Chondrocyte (in vitro differentiated cells): ENCODE data around the gene WBP4. TPM values are rescaled to one million over a fixed set of nuclear protein-coding genes. Genes with fewer than 3 reads are reported as not detected.
"Not testable (repeated sequence)": the region's sequence is repeated elsewhere in the genome, so short reads cannot be mapped to it uniquely, and the experiment has no call there.

Experiments
- DNase-seq: peaks from one replicate; pipeline ENCODE4 v3.0.0; 2021; ENCODE audit warnings: mixed read lengths, low spot score
- H3K27ac Mint-ChIP-seq: one replicate; pipeline ENCODE4 v1.8.0; 2021; ENCODE audit warnings: mild to moderate bottlenecking, moderate library complexity, mixed read lengths; ENCODE audit not compliant: unreplicated experiment
- H3K27me3 Mint-ChIP-seq: 2 replicates; pipeline ENCODE4 v1.8.0; 2021; ENCODE audit warnings: low read depth, mixed read lengths
- H3K36me3 Mint-ChIP-seq: 2 replicates; pipeline ENCODE4 v1.8.0; 2021; ENCODE audit warnings: low read depth, mixed read lengths
- H3K4me1 Mint-ChIP-seq: 2 replicates; pipeline ENCODE4 v1.8.0; 2021; ENCODE audit warnings: low read depth, mild to moderate bottlenecking, mixed read lengths
- H3K4me3 Mint-ChIP-seq: one replicate; pipeline ENCODE4 v1.8.0; 2021; ENCODE audit warnings: mild to moderate bottlenecking, moderate library complexity, mixed read lengths; ENCODE audit not compliant: unreplicated experiment
- H3K9me3 Mint-ChIP-seq: 2 replicates; pipeline ENCODE4 v1.8.0; 2021; ENCODE audit warnings: low read depth, mixed read lengths
- total RNA-seq: library from RNA; stranded (reverse); gene quantifications from 3 replicates; pipeline ENCODE4 v1.2.1, GENCODE V29; 2021
- TF ChIP-seq, protein P1 (sequence below): fragments of 200-600 bp; sonication (generic); IDR thresholded peaks from 2 replicates; pipeline ENCODE4 v1.5.0; 2021; ENCODE audit warnings: antibody characterized with exemption, mild to moderate bottlenecking, moderate library complexity

WBP4 gene
- total RNA-seq, 1 donor from 2014 or later: 5.8 TPM

DNA sequence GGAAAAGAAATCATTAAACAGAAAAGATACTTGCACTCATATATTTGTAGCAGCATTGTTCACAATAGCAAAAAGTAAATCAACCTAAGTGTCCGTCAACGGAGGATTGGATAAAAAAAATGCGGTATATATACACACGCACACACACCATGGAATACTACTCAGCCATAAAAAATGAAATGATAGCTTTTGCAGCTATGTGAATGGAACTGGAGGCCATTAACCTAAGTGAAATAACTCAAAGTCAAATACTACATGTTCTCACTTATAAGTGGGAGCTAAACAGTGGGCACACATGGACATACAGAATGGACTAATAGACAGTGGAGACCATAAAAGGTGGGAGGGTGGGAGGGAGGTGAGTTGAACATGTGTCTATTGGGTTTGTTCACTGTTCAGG is 18.4 kb downstream of the WBP4 start:
- no peak for DNase-seq
- H3K4me3 Mint-ChIP-seq: no peak overlapping the region
- no peaks in the 10 kb centered on the region for H3K27me3 Mint-ChIP-seq
- H3K27ac Mint-ChIP-seq: no peak overlapping the region
- TF ChIP-seq, protein P1, sequence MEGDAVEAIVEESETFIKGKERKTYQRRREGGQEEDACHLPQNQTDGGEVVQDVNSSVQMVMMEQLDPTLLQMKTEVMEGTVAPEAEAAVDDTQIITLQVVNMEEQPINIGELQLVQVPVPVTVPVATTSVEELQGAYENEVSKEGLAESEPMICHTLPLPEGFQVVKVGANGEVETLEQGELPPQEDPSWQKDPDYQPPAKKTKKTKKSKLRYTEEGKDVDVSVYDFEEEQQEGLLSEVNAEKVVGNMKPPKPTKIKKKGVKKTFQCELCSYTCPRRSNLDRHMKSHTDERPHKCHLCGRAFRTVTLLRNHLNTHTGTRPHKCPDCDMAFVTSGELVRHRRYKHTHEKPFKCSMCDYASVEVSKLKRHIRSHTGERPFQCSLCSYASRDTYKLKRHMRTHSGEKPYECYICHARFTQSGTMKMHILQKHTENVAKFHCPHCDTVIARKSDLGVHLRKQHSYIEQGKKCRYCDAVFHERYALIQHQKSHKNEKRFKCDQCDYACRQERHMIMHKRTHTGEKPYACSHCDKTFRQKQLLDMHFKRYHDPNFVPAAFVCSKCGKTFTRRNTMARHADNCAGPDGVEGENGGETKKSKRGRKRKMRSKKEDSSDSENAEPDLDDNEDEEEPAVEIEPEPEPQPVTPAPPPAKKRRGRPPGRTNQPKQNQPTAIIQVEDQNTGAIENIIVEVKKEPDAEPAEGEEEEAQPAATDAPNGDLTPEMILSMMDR: no peak
- H3K36me3 Mint-ChIP-seq: peaks cover 37% of the 10 kb centered on the region
- no peaks in the 10 kb centered on the region for H3K9me3 Mint-ChIP-seq
- no peaks in the 10 kb centered on the region for H3K4me1 Mint-ChIP-seq

DNA sequence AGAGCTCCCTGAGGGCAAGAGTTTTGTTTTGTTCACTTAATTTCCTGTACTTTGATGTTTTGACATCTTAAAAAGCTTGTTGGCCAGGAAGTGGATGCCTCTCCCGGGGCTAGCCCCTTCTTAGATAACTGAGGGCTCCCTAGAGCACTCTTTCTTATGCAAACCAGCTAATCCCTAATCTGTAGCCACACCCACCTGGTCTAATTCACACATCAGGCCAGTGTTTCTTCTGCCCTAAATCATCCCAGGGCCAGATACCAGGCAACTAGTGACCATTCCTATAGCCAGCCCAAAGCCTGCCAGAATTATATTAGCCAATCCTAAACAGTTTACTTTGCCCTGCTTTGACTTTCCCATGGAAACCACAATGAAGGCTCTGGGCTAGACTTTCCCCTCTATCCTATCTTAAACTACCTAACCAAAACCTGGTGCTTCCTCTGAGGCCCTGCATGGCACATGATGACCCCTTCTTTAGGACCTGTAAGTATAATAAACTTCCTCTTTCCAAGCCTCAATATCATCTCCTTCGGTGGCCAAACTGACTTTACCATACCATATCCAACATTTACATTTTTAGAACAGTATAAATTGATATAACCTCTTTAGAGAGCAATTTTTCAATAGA is 24.8 kb downstream of the WBP4 start:
- no peaks in the 10 kb centered on the region for H3K4me1 Mint-ChIP-seq
- no peak for DNase-seq
- H3K9me3 Mint-ChIP-seq: no peaks in the 10 kb centered on the region
- peaks cover 9% of the 10 kb centered on the region for H3K36me3 Mint-ChIP-seq
- no peak overlapping the region for H3K27ac Mint-ChIP-seq
- H3K27me3 Mint-ChIP-seq: no peaks in the 10 kb centered on the region
- no peak overlapping the region for H3K4me3 Mint-ChIP-seq
- TF ChIP-seq, protein P1: no peak

DNA sequence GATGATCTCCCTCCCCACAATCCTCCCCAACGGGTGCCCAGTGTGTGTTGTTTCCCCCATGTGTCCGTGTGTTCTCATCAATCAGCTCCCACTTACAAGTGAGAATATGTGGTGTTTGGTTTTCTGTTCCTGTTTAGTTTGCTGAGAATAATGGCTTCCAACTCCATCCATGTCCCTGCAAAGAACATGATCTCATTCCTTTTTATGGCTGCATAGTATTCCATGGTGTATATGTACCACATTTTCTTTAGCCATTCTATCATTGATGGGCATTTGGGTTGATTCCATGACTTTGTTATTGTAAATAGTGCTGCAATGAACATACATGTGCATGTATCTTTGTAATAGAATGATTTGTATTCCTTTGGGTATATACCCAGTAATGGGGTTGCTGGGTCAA is 34.4 kb downstream of the WBP4 start:
- H3K4me1 Mint-ChIP-seq, H3K36me3 Mint-ChIP-seq, H3K27me3 Mint-ChIP-seq, H3K9me3 Mint-ChIP-seq, H3K27ac Mint-ChIP-seq, H3K4me3 Mint-ChIP-seq, DNase-seq: not testable (repeated sequence)

DNA sequence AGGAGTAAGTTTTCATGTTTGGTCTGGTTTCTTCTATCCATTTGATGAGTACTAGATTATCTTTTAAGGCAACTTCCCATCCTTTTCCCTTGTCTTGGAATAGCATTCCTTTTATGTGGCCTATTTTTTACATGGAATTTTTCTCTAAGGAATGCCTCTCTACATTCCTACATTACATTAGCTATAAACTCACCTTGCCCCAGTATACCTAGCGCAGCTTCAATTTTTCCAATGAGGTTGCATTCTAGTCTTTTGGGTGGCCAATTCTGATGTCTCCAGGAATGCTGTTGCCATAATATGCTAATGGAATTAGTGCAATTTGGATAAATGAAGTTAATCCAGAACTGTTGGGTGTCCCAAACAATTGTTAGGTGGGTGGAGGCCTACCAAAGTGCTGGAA is 37.5 kb downstream of the WBP4 start:
- H3K4me1 Mint-ChIP-seq: no peaks in the 10 kb centered on the region
- no peak overlapping the region for H3K4me3 Mint-ChIP-seq
- no peaks in the 10 kb centered on the region for H3K27me3 Mint-ChIP-seq
- DNase-seq: no peak
- no peak overlapping the region for H3K27ac Mint-ChIP-seq
- H3K9me3 Mint-ChIP-seq: no peaks in the 10 kb centered on the region
- TF ChIP-seq, protein P1: no peak
- no peaks in the 10 kb centered on the region for H3K36me3 Mint-ChIP-seq

DNA sequence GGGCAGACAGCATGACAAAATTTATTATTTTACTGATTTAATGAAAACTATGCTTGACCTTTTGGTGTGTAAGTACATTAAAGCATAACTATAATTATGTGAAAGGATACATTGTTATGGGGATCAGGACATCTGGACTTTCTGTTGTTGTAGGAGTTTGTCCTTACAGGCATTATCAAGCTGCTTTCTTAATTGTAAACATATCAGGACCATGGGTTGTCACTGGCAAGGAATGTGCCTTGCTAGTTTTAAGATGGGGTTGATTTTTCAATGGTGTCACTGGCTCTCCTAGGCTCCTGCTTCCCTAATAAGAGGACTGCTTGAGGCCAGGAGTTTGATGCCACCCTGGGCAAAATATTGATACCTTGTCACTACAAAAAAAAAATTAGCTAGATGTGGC is 38.7 kb downstream of the WBP4 start:
- Mint-ChIP-seq H3K36me3 (no peaks in the 10 kb centered on the region), H3K9me3 (no peaks in the 10 kb centered on the region), H3K27ac (no peak overlapping the region), H3K27me3 (no peaks in the 10 kb centered on the region), H3K4me3 (no peak overlapping the region), H3K4me1 (no peaks in the 10 kb centered on the region)
- TF ChIP-seq, protein P1: no peak
- DNase-seq: no peak

DNA sequence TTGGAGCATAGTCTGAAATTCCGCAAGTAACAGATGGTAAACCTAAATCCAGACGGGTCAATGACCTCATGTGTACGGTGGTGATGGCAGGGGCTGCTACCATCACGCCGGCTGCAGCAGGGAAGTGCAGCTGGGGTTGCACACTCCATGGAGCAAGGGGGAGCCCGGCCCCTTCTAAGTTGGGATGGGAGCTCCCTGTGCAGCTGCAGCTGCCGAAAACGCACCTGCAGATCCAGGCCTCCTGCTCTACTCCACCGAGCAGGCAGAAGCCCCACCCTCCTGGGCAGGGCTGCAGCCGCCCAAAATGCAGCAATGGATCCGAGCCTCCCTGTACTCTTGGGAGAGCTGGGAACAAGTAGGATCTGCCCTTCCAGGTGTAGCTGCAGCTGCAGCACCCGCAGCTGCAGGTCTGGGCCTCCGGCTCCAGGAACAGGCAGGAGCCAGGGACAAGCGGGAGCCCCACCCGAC is 45.8 kb downstream of the WBP4 start:
- Mint-ChIP-seq H3K27ac (no peak overlapping the region), H3K9me3 (no peaks in the 10 kb centered on the region), H3K36me3 (no peaks in the 10 kb centered on the region), H3K27me3 (no peaks in the 10 kb centered on the region), H3K4me1 (no peaks in the 10 kb centered on the region), H3K4me3 (no peak overlapping the region)
- TF ChIP-seq, protein P1: no peak
- no peak for DNase-seq
